HG03439 (cell line): ENCODE data around the gene IFI27L1.
"Not testable (repeated sequence)": the region's sequence is repeated elsewhere in the genome, so short reads cannot be mapped to it uniquely, and the experiment has no call there.

Source experiments
- ATAC-seq: cut with Tn5 transposase; IDR thresholded peaks from one replicate; pipeline ENCODE4 v1.9.1; 2021; ENCODE audit warnings: mild to moderate bottlenecking, moderate library complexity; ENCODE audit not compliant: unreplicated experiment

Gene IFI27L1

DNA sequence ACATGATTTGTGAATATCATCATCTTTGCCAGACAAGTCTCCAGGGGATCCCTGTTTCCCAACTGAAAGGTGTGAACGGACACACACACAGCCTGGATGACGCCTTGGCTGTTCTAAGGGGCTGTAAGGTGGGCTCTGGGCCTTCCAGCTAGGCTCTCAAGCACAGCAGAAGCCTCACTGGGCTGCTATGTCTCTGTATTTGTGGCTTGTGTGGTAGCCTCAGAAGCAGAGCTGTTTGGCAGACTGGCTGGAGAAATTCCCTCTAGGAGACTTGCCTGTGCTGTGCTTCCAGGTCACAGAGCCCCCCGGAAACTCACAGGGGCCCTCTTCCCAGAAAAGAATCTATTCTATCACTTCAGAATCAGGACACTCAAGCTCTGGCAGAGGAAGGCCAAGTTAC, 33.5 kb upstream of the IFI27L1 start:
- no peak for ATAC-seq

DNA sequence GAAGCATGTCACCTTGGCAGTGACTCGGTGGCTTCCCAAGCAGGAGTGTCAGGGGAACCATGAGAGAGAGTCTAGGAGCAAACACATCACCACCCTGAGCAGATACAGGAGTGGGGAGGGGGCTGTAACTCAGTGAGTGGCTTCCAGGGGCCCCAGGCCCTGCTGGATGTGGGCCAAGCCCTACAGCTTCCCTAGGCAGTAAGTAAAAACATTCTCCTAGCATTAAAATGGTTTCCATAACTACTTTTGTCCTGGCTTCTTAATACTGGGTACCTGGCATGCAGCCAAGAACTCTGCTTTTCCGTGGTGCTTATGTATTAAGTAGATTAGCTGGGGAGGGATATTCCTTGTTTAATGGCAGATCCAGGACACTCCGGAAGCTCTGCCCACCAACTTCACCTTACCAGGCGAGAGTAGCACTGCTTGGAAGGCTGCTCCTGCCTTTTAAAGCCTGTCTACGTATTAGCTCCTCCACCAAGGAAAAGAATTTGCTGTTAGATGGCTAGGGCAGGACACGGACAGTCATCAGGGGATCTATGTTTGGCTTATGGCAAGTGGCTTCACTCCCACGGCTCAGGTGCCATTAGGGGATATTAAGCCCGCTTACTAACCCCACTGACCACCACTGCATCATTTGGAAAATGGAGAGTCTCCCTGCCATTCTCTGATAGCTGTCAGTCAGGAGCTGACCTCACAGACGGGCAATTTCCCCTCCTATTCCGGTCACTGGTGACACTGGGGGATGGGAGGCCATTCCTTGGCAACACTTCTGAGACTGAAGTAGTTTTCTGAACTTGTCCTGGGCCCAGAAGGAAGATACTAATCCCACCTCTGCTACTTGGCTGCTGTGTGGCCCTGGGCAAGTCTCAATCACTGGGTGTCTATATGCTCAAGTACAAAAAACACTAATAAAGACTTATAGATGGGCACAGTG, 32.2 kb upstream of the IFI27L1 start:
- ATAC-seq = no peak

DNA sequence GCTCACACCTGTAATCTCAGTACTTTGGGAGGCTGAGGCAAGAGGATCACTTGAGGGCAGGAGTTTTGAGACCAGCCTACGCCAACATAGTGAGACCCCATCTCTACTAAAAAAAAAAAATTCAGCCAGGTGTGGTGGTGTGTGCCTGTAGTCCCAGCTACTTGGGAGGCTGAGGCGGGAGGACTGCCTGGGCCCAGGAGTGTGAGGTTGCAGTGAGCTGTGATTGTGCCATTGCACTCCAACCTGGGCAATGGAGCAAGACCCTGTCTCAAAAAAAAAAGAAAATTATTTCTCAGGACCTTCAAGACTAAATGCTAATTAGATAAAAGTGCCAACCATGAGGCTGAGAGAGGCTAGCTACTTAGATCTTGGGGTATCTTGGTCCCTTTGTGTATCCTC, 31.5 kb upstream of the IFI27L1 start:
- no peak for ATAC-seq

DNA sequence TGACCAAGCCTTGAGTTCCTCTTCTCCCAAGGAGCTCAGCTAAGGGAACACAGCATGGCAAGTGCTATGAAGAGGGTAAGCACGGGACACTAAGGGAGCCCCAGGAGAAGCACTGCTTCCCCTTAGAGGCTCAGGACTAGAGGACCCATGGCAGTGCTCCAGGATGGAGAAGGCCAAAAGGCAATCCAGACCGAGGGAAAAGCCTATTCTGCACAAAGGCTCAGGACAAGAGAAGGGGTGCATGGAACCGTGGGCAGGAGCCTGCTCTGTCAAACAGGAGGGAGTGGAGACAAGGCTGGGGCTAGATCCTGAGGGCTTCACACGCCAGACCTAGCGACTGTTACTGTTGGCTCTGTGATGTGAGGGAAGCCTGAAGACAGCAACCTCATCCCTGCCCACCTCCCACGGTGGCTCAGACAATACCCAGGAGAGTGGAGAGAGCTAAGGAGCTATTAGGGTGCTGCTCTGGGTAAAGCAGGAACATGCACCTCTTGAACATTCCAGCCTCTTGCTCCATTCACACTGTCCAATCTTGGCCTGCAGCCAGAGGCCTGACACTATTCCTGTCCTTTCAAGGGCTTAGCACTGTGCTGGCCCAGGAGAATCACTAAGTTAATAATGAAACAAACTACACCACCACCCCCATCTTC, 30.8 kb upstream of the IFI27L1 start:
- no peak for ATAC-seq

DNA sequence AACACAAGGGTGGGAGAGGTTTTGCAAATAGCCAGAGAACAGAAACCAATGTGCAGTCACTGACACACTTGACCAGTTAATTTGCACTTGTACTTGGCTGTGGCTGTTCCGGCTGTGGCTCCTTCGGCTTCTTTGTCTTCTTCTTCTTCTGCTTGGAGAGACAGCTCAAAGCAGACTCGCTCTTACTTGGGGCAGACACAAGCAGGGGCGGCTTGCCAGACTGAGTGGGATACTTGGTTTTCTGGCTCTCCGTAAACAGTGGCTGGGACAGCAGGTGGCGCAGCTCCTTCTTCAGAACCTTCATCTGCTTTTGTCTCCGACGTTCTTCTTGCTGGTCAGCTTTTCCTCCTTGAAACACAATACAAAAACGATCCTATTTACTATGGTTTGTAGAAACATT, 30.0 kb upstream of the IFI27L1 start:
- no peak for ATAC-seq

DNA sequence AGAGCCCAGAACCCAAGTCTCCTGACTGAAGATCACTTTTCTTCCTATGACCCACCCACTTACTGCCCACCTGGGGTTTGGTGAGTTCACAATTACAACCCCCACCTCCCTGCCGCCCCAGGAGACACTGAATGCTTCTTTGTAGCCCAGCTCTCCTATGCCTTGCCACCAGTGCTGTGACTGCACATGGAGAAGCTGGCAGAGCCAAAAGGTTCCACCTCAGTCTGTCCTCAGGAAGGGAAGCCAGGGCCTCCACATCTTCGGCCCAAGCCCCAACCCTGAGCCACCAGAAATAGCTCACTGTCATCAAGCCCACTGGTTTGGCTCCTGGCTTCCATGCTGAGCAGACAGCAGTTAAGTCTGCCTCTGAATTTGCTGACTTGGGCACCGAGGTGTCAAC, 29.3 kb upstream of the IFI27L1 start:
- no peak for ATAC-seq

DNA sequence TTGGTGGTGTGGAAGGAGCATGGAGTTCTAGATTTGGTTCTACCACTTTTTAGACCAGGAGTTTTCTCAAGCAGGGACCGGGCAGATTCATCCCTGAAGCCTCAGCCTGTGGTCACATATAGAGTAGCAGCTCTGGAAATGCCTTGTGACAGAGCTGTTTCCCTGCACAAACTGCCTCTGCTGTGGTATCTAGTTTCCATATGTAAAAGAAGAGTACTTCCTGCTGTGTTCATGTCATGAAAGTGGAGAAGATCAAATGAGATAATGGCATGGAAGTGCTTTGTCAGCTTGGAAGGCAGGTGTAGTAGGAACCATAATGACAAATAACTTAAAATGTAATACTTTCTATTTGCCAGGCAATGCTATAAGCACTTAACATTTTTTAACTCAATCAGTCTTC, 28.9 kb upstream of the IFI27L1 start:
- ATAC-seq = no peak

DNA sequence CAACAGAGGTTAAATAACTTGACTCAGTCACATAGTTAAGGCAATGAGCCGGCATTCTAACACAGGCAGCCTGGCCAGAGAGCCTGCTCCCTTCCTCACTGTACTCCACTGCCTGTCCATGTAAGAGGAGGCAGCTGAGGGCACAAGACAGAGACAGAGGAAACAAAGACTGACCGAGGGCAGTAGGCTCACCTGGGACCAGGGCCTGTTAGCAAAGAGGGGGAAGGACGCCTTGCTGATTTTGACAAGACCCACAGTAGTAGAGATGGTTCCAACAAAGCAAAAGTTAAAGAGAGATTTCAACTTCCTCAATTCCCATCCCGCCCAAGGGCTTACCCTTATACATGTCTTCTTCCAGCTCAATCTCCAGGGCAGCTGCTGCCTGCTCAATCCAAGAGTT, 28.4 kb upstream of the IFI27L1 start:
- no peak for ATAC-seq

DNA sequence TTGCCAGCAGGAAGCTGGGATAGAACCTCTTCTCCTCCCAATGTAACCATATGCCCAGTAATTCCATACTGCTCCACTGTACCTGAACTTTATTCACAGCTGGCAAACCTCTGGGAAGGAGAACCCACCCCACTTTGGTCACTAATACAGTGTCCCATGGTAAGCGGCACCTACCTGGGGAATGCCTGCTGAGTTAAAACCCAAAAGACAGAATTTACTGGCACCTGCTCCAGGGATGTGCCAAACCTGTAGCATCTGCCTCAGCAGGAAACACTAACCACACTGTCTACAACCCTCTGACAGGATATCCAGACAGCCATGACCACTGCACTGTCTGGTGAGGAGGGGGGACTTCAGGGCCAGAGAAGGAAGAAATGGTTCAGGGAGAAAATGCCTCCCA, 26.7 kb upstream of the IFI27L1 start:
- ATAC-seq = no peak

DNA sequence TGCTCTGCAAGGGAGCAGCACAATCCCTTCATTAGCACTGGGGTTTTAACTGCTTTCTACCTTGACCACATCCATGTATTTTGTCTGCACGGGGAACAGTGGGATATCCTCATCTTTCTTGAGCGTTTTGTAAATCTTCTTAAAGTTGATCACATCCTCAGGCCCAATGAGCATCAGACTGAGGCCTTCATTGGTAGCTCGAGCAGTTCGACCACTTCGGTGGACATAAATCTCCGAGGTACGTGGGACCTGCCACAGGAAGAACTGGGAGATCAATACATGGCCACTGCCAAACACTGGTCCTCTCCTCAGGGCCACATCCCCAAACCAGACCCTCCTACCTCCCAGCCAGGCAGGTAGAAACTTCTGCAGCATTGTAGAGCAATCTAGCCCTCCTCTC, 26.2 kb upstream of the IFI27L1 start:
- ATAC-seq = no peak

DNA sequence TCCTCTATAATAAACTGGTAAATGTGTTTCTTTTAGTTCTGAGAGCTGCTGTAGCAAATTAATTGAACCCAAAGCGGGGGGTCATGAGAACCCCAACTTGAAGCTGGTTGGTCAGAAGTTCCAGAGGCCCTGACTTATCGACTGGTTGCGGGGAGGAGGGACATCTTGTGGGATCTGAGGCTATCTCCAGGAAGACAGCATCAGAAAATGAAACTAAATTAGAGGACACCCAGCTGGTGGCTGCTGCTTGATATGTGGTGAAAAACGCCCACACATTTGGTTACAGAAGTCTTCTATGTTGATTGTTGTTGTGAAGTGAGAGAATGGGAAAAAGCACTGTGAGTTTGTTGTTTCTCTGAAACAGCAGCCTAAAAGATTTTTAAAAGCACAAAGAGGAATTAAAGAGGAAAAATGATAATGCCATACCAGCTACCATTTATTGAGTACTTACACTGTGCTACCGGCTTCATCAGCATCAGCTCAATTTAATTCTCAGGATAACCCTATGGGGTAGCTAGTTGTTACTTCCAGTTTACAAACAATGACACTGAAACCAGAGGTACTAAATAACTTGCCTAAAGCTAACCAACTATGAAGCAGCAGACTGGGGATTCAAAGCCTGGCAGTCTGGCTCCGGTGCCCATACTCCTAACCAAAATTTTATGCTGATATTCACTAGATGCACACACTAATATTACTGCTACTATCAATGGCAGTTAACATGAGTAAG, 24.4 kb upstream of the IFI27L1 start:
- peak; percentile 70 for ATAC-seq

DNA sequence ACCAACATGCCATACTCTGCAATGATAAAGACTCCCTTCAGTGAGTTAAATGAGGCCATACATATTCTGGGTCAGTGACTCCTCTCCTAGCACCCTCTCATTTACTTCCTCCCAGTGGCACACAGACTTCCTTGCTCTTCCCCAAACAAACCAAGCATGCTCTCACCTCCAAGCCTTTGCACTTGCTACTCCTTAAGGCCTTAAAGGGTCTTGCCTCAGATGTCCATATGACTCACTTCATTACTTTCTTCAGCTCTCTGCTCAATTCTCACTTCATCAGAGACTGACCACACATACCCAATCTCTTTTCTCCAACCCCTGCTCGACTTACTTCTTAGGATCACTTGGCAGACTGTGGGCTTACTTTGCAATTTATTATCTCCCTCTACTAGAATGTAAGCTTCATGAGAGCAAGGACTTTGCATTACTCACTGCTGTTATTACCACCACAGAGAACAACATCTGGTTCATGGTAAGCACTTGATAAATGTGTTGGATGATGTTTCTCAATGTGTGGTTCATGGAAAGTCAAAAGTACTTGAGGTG, 22.9 kb upstream of the IFI27L1 start:
- no peak for ATAC-seq

DNA sequence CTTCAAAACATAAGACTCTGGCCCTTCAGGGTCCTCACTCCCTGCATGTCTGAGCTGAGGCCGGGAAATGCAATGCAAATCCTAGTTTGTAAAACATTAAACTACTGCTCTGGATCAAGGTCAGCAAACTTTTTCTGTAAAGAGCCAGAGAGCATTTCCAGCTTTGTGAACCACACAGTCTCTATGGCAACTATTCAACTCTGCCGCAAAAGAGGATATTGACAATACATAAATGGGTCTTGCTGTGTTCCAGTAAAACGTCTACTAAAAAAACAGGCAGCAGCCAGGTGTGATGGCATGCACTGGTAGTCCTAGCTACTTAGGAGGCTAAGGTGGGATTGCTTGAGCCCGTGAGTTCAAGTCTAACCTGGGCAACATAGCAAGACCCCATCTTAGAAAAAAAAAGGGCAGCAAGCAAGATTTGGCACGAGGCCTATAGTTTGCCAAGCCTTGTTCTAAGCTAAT, 22.4 kb upstream of the IFI27L1 start:
- ATAC-seq = no peak

DNA sequence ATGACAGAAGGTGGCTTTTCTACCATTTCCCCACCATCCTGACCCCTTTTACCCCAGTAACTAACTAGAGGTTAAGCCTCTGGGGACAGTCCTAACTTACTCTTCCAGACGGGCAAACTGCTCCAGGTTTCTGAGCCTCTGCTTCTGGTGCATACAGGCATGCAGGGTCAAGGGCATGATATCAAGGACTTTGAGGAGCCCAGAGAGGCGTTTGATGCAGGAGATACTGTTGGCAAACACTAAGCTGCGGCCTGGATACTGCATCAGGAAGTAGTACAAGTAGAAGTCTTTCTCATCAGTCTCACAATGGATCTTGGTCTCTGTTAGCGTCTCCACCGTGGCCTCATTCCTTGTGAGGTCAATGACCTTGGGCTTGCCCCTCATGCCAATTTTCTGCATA, 21.1 kb upstream of the IFI27L1 start:
- ATAC-seq = no peak

DNA sequence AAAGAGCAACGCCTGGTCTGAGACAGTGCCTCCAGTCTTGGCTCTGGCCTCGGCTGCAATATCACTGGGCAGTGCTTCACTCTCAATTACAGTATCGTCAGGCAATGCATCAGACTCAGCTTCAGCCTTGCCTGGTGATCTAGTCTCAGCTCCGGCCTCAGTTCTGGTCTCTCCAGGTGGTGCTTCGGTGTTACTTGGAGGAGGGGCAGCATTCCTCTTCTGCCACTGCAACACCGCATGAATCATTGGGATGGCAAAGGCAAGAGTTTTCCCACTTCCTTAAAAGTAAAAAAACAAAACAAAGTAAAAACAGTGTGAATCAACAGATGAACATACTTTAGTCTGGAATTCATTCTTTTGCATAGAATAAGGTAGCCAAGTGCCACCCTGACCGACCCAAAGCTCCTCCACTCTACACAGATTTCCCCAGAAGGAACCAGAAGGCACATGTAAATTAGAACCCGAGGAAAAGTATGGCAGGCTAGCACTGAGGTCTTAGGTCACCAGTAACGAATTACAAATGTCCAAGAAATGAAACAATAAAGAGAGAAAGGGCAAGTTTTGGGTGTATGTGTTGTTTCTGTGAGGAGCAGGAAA, 18.7 kb upstream of the IFI27L1 start:
- ATAC-seq = no peak

DNA sequence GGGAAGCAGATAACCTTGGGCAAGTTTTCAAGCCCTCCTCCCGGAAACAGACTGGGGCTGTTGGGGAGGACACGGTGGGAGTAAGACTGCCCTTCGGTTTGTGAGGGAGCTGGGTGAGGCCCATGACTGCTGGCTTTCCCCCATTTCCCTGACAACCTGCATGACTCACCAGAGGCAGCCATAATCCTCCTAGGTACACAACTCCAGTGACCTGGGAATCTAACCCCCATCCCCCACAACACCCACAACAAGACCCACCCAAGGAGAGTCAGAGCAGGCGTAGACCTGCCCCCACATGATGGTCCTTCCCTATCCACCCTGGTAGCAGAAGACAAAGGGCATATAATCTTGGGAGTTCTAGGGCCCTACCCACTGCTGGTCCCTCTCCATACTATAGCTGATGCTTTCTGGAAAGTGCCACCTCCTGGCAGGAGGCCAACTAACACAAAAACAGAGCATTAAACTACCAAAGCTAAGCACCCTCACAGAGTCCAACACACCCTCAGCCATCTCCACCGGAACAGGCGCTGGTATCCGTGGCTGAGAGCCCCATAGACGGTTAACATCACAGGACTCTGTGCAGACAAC, 14.9 kb upstream of the IFI27L1 start:
- ATAC-seq = no peak

DNA sequence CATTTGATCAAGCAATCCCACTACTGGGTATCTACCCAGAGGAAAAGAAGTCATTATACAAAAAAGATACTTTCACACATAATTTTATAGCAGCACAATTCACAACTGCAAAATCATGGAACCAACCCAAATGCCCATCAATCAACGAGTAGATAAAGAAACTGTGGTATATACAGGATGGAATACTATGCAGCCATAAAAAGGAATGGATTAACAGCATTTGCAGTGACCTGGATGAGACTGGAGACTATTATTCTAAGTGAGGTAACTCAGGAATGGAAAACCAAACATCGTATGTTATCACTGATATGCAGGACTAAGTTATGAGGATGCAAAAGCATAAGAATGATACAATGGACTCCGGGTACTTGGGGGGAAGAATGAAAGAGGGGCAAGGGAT, 9.0 kb upstream of the IFI27L1 start:
- not testable (repeated sequence) for ATAC-seq

DNA sequence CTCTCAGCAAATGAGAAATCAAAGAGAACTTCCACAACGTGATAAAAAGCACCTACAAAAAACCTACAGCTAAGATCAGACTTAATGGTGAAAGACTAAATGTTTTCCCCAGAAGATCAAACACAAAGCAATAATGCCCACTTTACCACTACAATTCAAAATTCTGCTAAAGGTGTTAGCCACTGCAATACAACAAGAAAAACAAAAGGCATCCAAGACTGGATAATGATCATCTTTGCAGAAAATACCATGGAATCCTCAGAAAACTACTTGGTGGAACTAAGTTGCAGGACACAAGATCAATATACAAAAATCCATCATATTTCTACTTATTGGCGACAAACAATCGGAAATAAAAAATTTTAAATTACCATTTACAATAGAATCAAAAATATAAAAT, 6.6 kb upstream of the IFI27L1 start:
- no peak for ATAC-seq

DNA sequence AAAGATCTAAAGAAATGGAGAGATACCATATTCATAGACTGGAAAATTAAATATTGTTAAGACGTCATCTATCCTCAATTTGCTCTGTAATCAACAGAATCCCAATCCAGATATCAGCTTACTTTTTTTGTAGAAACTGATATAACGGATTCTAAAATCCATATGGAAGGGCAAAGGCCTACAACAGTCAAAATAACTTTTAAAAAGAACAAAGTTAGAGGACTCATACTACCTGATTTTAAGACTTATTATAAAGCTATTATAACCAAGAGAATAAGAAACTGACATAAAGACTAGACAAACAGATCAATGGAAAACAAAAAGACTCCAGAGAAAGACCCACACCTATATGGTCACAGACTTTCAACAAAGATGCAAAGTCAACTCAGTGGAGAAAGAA, 6.1 kb upstream of the IFI27L1 start:
- ATAC-seq = no peak

DNA sequence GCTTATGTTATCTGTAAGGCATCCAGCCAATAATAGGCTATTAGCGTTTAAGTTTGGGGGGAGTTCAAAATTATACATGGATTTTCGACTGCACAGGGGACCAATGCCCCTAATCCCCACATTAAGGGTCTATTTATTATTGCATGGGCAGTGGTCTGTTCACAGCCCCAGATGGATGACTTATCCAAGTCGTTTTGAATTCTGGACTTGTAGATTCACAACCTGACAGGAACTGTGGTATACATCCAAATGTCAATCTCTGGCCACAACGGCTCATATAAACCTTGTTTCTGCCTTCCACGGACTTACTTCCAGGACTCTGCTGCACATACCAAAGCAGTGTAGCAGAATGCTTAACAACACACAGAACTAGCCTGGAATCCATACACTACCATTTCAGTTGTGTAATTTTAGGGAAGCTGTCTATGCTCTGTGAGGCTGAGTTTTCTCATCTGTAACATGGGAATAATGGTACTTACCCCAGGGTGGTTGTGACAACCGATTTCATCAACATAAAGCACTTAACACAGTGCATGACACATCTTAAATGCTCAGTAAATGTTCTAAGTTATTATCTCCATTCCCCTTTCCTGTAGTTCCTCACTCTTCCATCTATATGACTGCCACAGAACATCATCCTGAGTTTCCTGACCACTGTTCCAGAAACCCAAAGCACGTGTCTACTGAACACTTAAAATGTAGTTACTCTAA, 3.8 kb upstream of the IFI27L1 start:
- no peak for ATAC-seq
